Measurements from ENCODE around the gene KCNJ14.

The KCNJ14 gene

GRCh38 chr19:48509467-48510194, 54.3 kb downstream of the KCNJ14 start:
- no peak for DNase-seq

- DNase-seq, result peak; percentile 75
Observed at GRCh38 chr19:48510421-48511268, 55.3 kb downstream of the KCNJ14 start.

GRCh38 chr19:48511321-48511731, 56.0 kb downstream of the KCNJ14 start:
- DNase-seq, result peak; percentile 37

- DNase-seq, result peak; percentile 76
Observed at GRCh38 chr19:48511800-48512503, 56.6 kb downstream of the KCNJ14 start, which contains the start of gene LMTK3. LMTK3 (minus strand) TSS chr19:48511835; CDS start chr19:48511576, 259 bp downstream.

- no peak for DNase-seq
Observed at GRCh38 chr19:48512504-48513288, 57.3 kb downstream of the KCNJ14 start.

GRCh38 chr19:48513289-48514122, 58.1 kb downstream of the KCNJ14 start:
- peak; percentile 76 for DNase-seq

GRCh38 chr19:48514123-48514458, 58.7 kb downstream of the KCNJ14 start:
- DNase-seq, result no peak

GRCh38 chr19:48516536-48516935, 61.2 kb downstream of the KCNJ14 start:
- no peak for DNase-seq

All from activated naive CD4-positive, alpha-beta T cell treated with Interleukin-2 at 50 U/mL for 16 hours (primary cell).